Measurements from ENCODE around the gene POLR3A. TPM values are rescaled to one million over a fixed set of nuclear protein-coding genes. Genes with fewer than 3 reads are reported as not detected.

POLR3A gene
- total RNA-seq, 2 experiments from 2014 or later, result 25.2 to 26.7 TPM

- Mint-ChIP-seq H3K9me3 (no peaks in the 10 kb centered on the region), H3K27me3 (no peaks in the 10 kb centered on the region), H3K36me3 (peaks cover 13% of the 10 kb centered on the region), H3K27ac (no peak overlapping the region), H3K4me1 (no peaks in the 10 kb centered on the region), H3K4me3 (no peak overlapping the region)
- DNase-seq, result no peak
Measured at GRCh38 chr10:77983384-77984341, 45.7 kb downstream of the POLR3A start.

DNA sequence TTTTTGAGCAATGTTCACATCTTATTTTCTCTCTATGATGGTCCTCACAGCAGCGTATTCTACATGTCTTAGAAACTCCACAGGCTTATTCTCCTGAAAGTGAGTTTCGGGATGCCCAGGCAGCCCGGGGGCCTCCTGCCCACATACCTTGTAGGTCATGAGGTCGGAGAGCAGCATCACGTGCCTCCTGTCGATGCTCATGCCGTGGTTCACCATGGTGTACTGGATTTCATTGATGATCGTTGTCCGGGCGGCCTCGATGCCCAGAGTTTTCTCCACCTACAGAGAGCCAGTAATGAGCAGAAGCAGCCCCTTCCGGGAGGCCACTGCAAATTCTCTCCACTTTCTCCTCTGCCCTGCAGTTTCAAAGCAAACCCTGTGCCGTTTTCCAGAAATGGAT lies 48.0 kb downstream of the POLR3A start:
- DNase-seq, result no peak
- H3K9me3 Mint-ChIP-seq, result no peaks in the 10 kb centered on the region
- peaks cover 15% of the 10 kb centered on the region for H3K36me3 Mint-ChIP-seq
- H3K4me1 Mint-ChIP-seq, result no peaks in the 10 kb centered on the region
- no peaks in the 10 kb centered on the region for H3K27me3 Mint-ChIP-seq
- H3K4me3 Mint-ChIP-seq, result no peak overlapping the region
- H3K27ac Mint-ChIP-seq, result no peak overlapping the region

DNA sequence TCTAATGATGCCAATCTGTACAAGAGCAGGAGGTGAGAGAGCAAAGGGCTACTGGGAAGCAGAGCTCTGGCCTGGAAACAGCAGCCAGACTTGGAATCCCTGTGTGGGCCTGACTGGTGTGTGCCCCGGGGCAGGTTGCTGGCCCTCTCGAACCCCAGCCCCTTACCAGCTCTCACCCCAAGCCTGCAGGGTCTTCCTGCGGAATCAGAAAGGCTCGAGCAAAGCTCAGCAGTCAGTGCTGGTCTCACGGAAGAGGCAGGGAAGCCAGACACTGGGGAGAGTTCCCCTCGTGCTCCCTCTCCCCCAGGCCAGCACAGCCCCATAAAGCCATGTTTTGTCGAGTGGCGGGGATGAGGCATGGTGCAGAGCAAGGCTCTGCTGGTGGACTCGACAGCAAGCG lies 50.1 kb downstream of the POLR3A start:
- no peaks in the 10 kb centered on the region for H3K27me3 Mint-ChIP-seq
- no peaks in the 10 kb centered on the region for H3K4me1 Mint-ChIP-seq
- H3K9me3 Mint-ChIP-seq, result no peaks in the 10 kb centered on the region
- H3K36me3 Mint-ChIP-seq, result peaks cover 18% of the 10 kb centered on the region
- no peak overlapping the region for H3K27ac Mint-ChIP-seq
- DNase-seq, result no peak
- H3K4me3 Mint-ChIP-seq, result no peak overlapping the region

DNA sequence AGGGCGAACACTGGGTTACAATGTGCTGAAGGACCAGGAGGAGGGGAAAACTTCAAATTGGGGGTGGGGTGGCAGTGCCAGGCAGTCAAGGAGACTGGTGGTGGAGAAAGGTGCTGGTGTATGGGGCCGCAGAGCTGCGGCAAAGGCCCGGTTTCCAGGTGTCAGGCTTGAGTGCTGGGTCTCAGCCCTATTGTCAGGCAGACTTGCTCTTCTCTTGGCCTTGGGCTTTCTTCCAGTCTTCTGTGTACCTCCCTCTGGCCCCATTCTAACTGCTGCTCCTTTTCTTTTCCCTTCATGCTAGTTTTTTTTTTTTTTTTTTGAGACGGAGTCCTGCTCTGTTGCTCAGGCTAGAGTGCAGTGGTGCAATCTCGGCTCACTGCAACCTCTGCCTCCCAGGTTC lies 51.0 kb downstream of the POLR3A start:
- H3K9me3 Mint-ChIP-seq, result no peaks in the 10 kb centered on the region
- H3K4me1 Mint-ChIP-seq, result no peaks in the 10 kb centered on the region
- DNase-seq, result no peak
- no peak overlapping the region for H3K27ac Mint-ChIP-seq
- no peaks in the 10 kb centered on the region for H3K27me3 Mint-ChIP-seq
- H3K36me3 Mint-ChIP-seq, result peaks cover 18% of the 10 kb centered on the region
- no peak overlapping the region for H3K4me3 Mint-ChIP-seq

- no peaks in the 10 kb centered on the region for H3K27me3 Mint-ChIP-seq
- no peak for DNase-seq
- H3K4me3 Mint-ChIP-seq, result no peak overlapping the region
- no peaks in the 10 kb centered on the region for H3K4me1 Mint-ChIP-seq
- H3K27ac Mint-ChIP-seq, result no peak overlapping the region
- peaks cover 18% of the 10 kb centered on the region for H3K36me3 Mint-ChIP-seq
- no peaks in the 10 kb centered on the region for H3K9me3 Mint-ChIP-seq
Measured at GRCh38 chr10:77977934-77978333, 51.4 kb downstream of the POLR3A start.

DNA sequence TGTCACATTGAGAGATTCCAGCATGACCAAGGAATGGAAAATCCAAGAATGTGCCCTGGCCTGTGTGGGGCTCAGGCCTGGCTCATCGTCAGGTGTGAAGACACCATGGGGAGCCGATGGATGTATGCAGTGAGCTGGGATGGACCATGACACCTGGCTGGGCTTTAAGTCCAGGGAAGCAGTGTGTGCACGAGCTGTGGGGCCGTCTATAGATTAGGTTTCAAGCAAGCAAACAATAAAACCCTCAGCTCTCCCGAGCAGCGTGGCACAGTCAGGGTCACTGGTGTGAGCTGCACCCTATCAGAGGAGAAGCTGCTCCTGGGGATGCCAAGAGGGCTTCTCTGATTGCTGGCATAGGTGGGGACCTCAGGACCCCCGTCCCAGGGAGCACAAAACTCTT lies 52.3 kb downstream of the POLR3A start:
- H3K27ac Mint-ChIP-seq, result no peak overlapping the region
- H3K4me1 Mint-ChIP-seq, result no peaks in the 10 kb centered on the region
- peaks cover 19% of the 10 kb centered on the region for H3K36me3 Mint-ChIP-seq
- no peak for DNase-seq
- H3K4me3 Mint-ChIP-seq, result no peak overlapping the region
- no peaks in the 10 kb centered on the region for H3K27me3 Mint-ChIP-seq
- no peaks in the 10 kb centered on the region for H3K9me3 Mint-ChIP-seq

GRCh38 chr10:77975086-77975666 lies 54.1 kb downstream of the POLR3A start:
- Mint-ChIP-seq H3K9me3 (no peaks in the 10 kb centered on the region), H3K4me3 (no peak overlapping the region), H3K27me3 (no peaks in the 10 kb centered on the region), H3K27ac (no peak overlapping the region), H3K4me1 (peaks cover 10% of the 10 kb centered on the region), H3K36me3 (peaks cover 19% of the 10 kb centered on the region)
- no peak for DNase-seq

DNA sequence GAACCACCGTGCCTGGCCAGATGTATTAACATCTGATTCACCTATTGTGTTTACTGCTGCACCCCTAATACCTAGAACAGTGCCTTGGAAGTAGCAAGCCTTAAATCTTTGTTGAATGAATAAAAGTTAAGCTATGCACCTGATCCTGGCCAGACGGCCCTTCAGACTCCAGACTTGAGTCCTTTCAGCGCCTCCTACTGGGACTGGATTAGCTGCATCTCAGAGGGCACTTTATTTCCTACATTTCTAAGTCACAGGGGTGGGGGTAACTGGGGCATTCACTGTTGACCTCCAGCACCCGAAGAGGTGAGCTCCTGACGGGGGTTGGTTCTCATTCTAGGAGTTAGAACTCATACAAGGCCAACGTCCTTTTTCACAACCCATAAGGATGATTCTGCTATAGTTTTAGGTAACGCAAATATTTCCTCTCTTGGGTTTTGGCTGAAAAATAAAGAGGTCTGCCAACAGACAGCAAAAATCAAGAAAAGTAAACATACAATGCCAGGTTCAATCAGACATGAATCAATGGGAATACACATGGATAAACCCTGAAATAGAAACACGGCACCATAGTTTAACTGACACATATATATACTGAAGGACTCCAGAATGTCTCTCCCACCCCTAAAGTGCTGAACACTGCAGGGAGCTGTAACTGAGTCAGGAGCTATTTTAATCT lies 54.8 kb downstream of the POLR3A start:
- Mint-ChIP-seq H3K9me3 (no peaks in the 10 kb centered on the region), H3K27me3 (no peaks in the 10 kb centered on the region), H3K27ac (no peak overlapping the region), H3K4me3 (no peak overlapping the region), H3K4me1 (peaks cover 10% of the 10 kb centered on the region), H3K36me3 (peaks cover 22% of the 10 kb centered on the region)
- DNase-seq, result no peak

DNA sequence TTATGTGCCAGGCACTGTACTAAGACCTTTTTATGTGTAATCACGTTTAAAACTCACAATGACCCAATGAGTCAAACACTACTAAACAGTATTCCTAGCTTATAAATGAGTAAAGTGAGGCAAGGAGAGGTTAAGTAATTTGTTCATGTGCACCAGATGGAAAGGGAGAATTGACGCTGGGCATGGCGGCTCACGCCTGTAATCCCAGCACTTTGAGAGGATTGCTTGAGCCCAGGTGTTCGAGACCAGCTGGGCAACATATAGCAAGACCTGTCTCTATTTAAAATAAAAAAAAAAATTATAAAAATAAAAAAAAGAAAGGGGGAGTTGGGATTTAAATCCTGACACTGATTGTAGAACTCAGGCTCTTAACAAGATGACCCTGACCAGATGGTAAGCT lies 56.0 kb downstream of the POLR3A start:
- Mint-ChIP-seq H3K27me3 (no peaks in the 10 kb centered on the region), H3K36me3 (peaks cover 23% of the 10 kb centered on the region), H3K4me3 (no peak overlapping the region), H3K9me3 (no peaks in the 10 kb centered on the region), H3K4me1 (peaks cover 10% of the 10 kb centered on the region), H3K27ac (no peak overlapping the region)
- no peak for DNase-seq

DNA sequence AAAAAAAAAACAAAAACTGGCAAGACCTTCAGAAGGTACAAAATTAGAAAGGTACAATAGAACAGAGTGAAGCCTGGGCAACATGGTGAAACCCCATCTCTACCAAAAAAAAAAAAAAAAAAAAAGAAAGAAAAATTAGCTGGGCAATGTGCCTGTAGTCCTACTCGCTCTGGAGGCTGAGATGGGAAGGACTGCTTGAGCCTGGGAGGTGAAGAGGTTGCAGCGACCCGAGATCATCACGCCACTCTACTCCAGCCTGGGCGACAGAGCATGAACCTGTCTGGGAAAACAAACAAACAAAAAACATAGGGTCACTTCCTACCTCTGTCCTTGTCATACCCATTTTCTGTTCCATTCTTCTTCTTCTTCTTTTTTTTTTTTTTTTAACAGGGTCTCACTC lies 57.2 kb downstream of the POLR3A start:
- Mint-ChIP-seq H3K9me3 (peaks cover 1% of the 10 kb centered on the region), H3K36me3 (peaks cover 23% of the 10 kb centered on the region), H3K4me1 (peaks cover 10% of the 10 kb centered on the region), H3K4me3 (no peak overlapping the region), H3K27ac (peak overlapping the region; percentile 46), H3K27me3 (no peaks in the 10 kb centered on the region)
- DNase-seq, result no peak

DNA sequence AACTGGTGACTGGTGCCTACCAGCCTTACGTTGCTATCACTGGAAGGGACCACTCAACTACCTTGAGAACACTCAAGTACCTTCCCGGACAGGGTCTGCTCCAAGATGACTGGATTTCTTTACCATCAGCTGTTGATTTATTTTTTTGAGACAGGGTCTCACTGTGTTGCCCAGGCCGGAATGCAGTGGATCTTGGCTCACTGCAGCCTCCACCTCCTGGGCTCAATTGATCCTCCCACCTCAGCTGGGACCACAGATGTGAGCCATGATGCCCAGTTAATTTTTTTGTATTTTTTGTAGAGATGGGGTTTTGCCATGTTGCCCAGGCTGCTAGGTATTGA lies 57.5 kb downstream of the POLR3A start:
- H3K9me3 Mint-ChIP-seq, result peaks cover 1% of the 10 kb centered on the region
- no peak overlapping the region for H3K4me3 Mint-ChIP-seq
- no peak for DNase-seq
- H3K27ac Mint-ChIP-seq, result peak overlapping the region; percentile 58
- H3K27me3 Mint-ChIP-seq, result no peaks in the 10 kb centered on the region
- H3K4me1 Mint-ChIP-seq, result peaks cover 10% of the 10 kb centered on the region
- H3K36me3 Mint-ChIP-seq, result peaks cover 23% of the 10 kb centered on the region

- H3K9me3 Mint-ChIP-seq, result peaks cover 1% of the 10 kb centered on the region
- peaks cover 19% of the 10 kb centered on the region for H3K36me3 Mint-ChIP-seq
- no peak overlapping the region for H3K4me3 Mint-ChIP-seq
- peaks cover 10% of the 10 kb centered on the region for H3K4me1 Mint-ChIP-seq
- DNase-seq, result peak; percentile 16
- H3K27me3 Mint-ChIP-seq, result no peaks in the 10 kb centered on the region
- peak overlapping the region; percentile 58 for H3K27ac Mint-ChIP-seq
Measured at GRCh38 chr10:77970869-77971803, 58.2 kb downstream of the POLR3A start.

DNA sequence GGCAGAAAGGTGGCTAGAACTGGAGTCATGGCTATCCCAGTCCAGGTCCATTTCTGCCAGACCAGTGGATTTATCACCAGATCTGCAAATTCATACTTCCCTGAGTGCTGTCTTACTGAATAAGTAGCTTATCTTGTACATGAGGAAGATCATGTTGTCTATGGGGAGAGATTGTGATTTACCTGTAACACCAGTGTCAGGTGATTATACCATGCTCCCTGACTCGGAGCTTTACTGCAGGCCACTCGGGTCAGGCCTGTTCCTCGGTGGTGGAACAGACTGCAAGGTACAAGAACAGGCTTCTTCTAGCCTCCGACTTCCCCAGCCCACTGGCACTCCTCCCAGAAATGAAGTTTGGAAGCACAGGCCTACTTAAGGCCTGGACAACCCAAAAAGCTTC lies 60.2 kb downstream of the POLR3A start:
- no peak overlapping the region for H3K27ac Mint-ChIP-seq
- DNase-seq, result no peak
- H3K36me3 Mint-ChIP-seq, result peaks cover 16% of the 10 kb centered on the region
- H3K9me3 Mint-ChIP-seq, result peaks cover 1% of the 10 kb centered on the region
- peaks cover 10% of the 10 kb centered on the region for H3K4me1 Mint-ChIP-seq
- H3K4me3 Mint-ChIP-seq, result no peak overlapping the region
- H3K27me3 Mint-ChIP-seq, result no peaks in the 10 kb centered on the region

DNA sequence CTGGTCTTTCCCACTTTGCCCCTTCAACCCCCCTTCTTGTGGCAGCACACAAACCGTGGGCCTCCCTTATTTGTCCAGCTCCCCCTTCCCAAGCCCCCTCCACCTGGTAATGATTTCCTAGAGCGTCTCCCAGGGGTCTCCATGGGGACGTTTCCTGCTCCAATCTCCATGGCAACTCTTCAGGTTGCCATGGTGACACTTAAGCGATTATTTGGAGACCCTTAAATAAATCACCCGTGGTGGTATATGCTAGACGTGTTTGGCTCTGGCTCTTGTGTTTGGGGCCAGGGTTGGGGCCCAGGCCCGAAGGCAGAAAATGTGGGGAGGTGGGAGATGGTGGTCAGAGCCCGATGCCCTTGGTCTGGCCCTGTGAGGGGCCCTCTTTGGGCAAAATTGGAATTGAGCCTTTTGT lies 61.7 kb downstream of the POLR3A start:
- no peak for DNase-seq
- Mint-ChIP-seq H3K4me3 (no peak overlapping the region), H3K36me3 (peaks cover 16% of the 10 kb centered on the region), H3K27ac (no peak overlapping the region), H3K4me1 (peaks cover 10% of the 10 kb centered on the region), H3K9me3 (peaks cover 1% of the 10 kb centered on the region), H3K27me3 (no peaks in the 10 kb centered on the region)

All from activated naive CD8-positive, alpha-beta T cell treated with anti-CD3 and anti-CD28 coated beads for 36 hours (primary cell).